WTC11 (cell line): Measurements from ENCODE around the gene KCTD4. TPM values are rescaled to one million over a fixed set of nuclear protein-coding genes. Genes with fewer than 3 reads are reported as not detected.

ENCODE experiments used
- ATAC-seq: fragments of 200-7000 bp; cut with Tn5 transposase; 2 replicates; pipeline ENCODE4 v1.10.0; 2021; ENCODE audit warnings: mild to moderate bottlenecking, moderate library complexity
- CTCF ChIA-PET: fragments of 300-600 bp; sonication (Branson Sonifier 250); formaldehyde crosslinking; loops from one replicate; lab custom pipeline; 2021; ENCODE audit warnings: antibody characterized with exemption; lab: Charles Lee
- POLR2A ChIA-PET: fragments of 350-600 bp; sonication (Branson Sonifier 250); formaldehyde crosslinking; loops from one replicate; lab custom pipeline; 2021; ENCODE audit warnings: antibody characterized with exemption; lab: Charles Lee
- DNase-seq: peaks from one replicate; pipeline ENCODE4 v3.0.0; 2021; ENCODE audit warnings: low spot score
- H3K27ac Mint-ChIP-seq: 2 replicates; pipeline ENCODE4 v1.8.0; 2021; ENCODE audit warnings: mixed read lengths
- H3K27me3 Mint-ChIP-seq: 2 replicates; pipeline ENCODE4 v1.8.0; 2021; ENCODE audit warnings: low read depth, mild to moderate bottlenecking, moderate library complexity, mixed read lengths
- H3K36me3 Mint-ChIP-seq: 2 replicates; pipeline ENCODE4 v1.8.0; 2021; ENCODE audit warnings: mixed read lengths
- H3K4me1 Mint-ChIP-seq: 2 replicates; pipeline ENCODE4 v1.8.0; 2022; ENCODE audit warnings: mixed read lengths
- H3K4me3 Mint-ChIP-seq: 2 replicates; pipeline ENCODE4 v1.8.0; 2021; ENCODE audit warnings: mild to moderate bottlenecking, moderate library complexity, mixed read lengths
- H3K9me3 Mint-ChIP-seq: 2 replicates; pipeline ENCODE4 v1.8.0; 2021; ENCODE audit warnings: mixed read lengths
- CREB1 ChIP-seq: sonication (generic); formaldehyde crosslinking; IDR thresholded peaks from 2 replicates; pipeline ENCODE4 v1.8.0; 2023; ENCODE audit warnings: mild to moderate bottlenecking, missing genetic modification reagents
- HMGA2 ChIP-seq: fragments of 250-450 bp; sonication (Bioruptor Pico); IDR thresholded peaks from 2 replicates; pipeline ENCODE4 v1.4.0; 2021; ENCODE audit warnings: mild to moderate bottlenecking, moderate library complexity
- JAZF1 ChIP-seq: fragments of 250-450 bp; sonication (Bioruptor Pico); IDR thresholded peaks from 2 replicates; pipeline ENCODE4 v1.9.0; 2021; ENCODE audit warnings: moderate library complexity, mild to moderate bottlenecking, inconsistent platforms
- MXD4 ChIP-seq: fragments of 250-450 bp; sonication (Bioruptor Pico); IDR thresholded peaks from 2 replicates; pipeline ENCODE4 v1.8.0; 2021; ENCODE audit warnings: mild to moderate bottlenecking, moderate library complexity, borderline replicate concordance
- MYBL2 ChIP-seq: sonication (generic); formaldehyde crosslinking; IDR thresholded peaks from 2 replicates; pipeline ENCODE4 v1.8.1; 2023; ENCODE audit warnings: mild to moderate bottlenecking, moderate library complexity, missing genetic modification reagents
- NR3C1 ChIP-seq: sonication (generic); formaldehyde crosslinking; conservative IDR thresholded peaks from 2 replicates; pipeline ENCODE4 v1.8.1; 2023; ENCODE audit warnings: low read depth, mild to moderate bottlenecking, missing genetic modification reagents
- SMAD3 ChIP-seq: sonication (generic); formaldehyde crosslinking; IDR thresholded peaks from 2 replicates; pipeline ENCODE4 v1.8.0; 2022; ENCODE audit warnings: missing genetic modification reagents, mild to moderate bottlenecking, borderline replicate concordance
- SP1 ChIP-seq: sonication (generic); formaldehyde crosslinking; conservative IDR thresholded peaks from 2 replicates; pipeline ENCODE4 v1.8.1; 2022; ENCODE audit warnings: missing genetic modification reagents
- TCF7 ChIP-seq: sonication (generic); formaldehyde crosslinking; IDR thresholded peaks from 2 replicates; pipeline ENCODE4 v1.8.0; 2022; ENCODE audit warnings: mild to moderate bottlenecking, low read depth, missing genetic modification reagents, moderate library complexity
- TP53 ChIP-seq: sonication (generic); formaldehyde crosslinking; IDR thresholded peaks from 2 replicates; pipeline ENCODE4 v1.8.1; 2023; ENCODE audit warnings: mild to moderate bottlenecking, missing genetic modification reagents
- ZNF263 ChIP-seq: sonication (generic); formaldehyde crosslinking; IDR thresholded peaks from 2 replicates; pipeline ENCODE4 v1.8.1; 2022; ENCODE audit warnings: low read depth, mild to moderate bottlenecking, moderate library complexity, missing genetic modification reagents
- ZNF423 ChIP-seq: fragments of 250-450 bp; sonication (Bioruptor Pico); IDR thresholded peaks from 2 replicates; pipeline ENCODE4 v2.1.2; 2022; ENCODE audit warnings: mild to moderate bottlenecking, moderate library complexity
- total RNA-seq: library from RNA; stranded (reverse); gene quantifications from 3 replicates; pipeline ENCODE4 v1.2.3, GENCODE V29; 2021
- TF ChIP-seq, protein P1 (sequence below): sonication (generic); formaldehyde crosslinking; conservative IDR thresholded peaks from 2 replicates; pipeline ENCODE4 v1.8.1; 2023; ENCODE audit warnings: mild to moderate bottlenecking, low read depth, missing genetic modification reagents, moderate library complexity
- TF ChIP-seq, protein P2 (sequence below): sonication (generic); formaldehyde crosslinking; IDR thresholded peaks from 2 replicates; pipeline ENCODE4 v1.8.1; 2023; ENCODE audit warnings: mild to moderate bottlenecking, missing genetic modification reagents, moderate library complexity
- TF ChIP-seq, protein P3 (sequence below): sonication (generic); formaldehyde crosslinking; IDR thresholded peaks from 2 replicates; pipeline ENCODE4 v1.8.0; 2023; ENCODE audit warnings: missing genetic modification reagents
- TF ChIP-seq, protein P4 (sequence below): sonication (generic); formaldehyde crosslinking; IDR thresholded peaks from 2 replicates; pipeline ENCODE4 v1.8.1; 2022; ENCODE audit warnings: missing genetic modification reagents, borderline replicate concordance
- TF ChIP-seq, protein P5 (sequence below): fragments of 250-450 bp; sonication (Bioruptor Pico); IDR thresholded peaks from 2 replicates; pipeline ENCODE4 v1.8.0; 2021; ENCODE audit warnings: mild to moderate bottlenecking
- TF ChIP-seq, protein P6 (sequence below): sonication (generic); formaldehyde crosslinking; IDR thresholded peaks from 2 replicates; pipeline ENCODE4 v1.8.0; 2022; ENCODE audit warnings: mild to moderate bottlenecking, missing genetic modification reagents
- TF ChIP-seq, protein P7 (sequence below): sonication (generic); formaldehyde crosslinking; IDR thresholded peaks from 2 replicates; pipeline ENCODE4 v1.8.0; 2022; ENCODE audit warnings: mild to moderate bottlenecking, missing genetic modification reagents
- TF ChIP-seq, protein P8 (sequence below): fragments of 250-450 bp; sonication (Bioruptor Pico); IDR thresholded peaks from 2 replicates; pipeline ENCODE4 v1.9.0; 2021; ENCODE audit warnings: mild to moderate bottlenecking, borderline replicate concordance
- TF ChIP-seq, protein P9 (sequence below): sonication (generic); formaldehyde crosslinking; IDR thresholded peaks from 2 replicates; pipeline ENCODE4 v1.8.0; 2023; ENCODE audit warnings: mild to moderate bottlenecking, missing genetic modification reagents

The KCTD4 gene
- total RNA-seq, 1 experiment from 2014 or later, result not detected

DNA sequence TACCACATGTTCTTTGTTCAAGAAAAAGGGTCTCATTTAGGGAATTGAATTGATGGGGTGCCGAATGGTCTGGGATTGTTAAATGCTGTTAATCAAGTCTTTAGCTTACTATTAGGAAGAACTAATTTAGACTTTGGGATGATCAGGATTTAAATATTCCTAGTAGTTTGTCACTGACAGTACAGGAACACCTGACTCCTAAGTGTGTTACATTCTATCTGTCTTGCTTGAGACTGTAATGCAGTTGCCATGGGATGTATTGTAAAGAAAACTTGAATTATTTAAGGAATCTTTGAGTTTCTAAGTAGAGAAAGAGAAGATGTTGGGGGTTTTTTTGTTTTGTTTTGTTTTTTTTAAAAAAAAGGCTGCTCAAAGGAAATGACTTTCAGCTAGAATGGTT is 17.8 kb upstream of the KCTD4 start (continued):
- TF ChIP-seq HMGA2 (CRISPR knock-in tag) (no peak), JAZF1 (CRISPR knock-in tag) (no peak), CREB1 (no peak), MYBL2 (CRISPR knock-in tag) (no peak)
- TF ChIP-seq, protein P1, sequence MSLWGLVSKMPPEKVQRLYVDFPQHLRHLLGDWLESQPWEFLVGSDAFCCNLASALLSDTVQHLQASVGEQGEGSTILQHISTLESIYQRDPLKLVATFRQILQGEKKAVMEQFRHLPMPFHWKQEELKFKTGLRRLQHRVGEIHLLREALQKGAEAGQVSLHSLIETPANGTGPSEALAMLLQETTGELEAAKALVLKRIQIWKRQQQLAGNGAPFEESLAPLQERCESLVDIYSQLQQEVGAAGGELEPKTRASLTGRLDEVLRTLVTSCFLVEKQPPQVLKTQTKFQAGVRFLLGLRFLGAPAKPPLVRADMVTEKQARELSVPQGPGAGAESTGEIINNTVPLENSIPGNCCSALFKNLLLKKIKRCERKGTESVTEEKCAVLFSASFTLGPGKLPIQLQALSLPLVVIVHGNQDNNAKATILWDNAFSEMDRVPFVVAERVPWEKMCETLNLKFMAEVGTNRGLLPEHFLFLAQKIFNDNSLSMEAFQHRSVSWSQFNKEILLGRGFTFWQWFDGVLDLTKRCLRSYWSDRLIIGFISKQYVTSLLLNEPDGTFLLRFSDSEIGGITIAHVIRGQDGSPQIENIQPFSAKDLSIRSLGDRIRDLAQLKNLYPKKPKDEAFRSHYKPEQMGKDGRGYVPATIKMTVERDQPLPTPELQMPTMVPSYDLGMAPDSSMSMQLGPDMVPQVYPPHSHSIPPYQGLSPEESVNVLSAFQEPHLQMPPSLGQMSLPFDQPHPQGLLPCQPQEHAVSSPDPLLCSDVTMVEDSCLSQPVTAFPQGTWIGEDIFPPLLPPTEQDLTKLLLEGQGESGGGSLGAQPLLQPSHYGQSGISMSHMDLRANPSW, result no peak
- TF ChIP-seq, protein P2, sequence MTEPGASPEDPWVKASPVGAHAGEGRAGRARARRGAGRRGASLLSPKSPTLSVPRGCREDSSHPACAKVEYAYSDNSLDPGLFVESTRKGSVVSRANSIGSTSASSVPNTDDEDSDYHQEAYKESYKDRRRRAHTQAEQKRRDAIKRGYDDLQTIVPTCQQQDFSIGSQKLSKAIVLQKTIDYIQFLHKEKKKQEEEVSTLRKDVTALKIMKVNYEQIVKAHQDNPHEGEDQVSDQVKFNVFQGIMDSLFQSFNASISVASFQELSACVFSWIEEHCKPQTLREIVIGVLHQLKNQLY (CRISPR knock-in tag), result no peak

DNA sequence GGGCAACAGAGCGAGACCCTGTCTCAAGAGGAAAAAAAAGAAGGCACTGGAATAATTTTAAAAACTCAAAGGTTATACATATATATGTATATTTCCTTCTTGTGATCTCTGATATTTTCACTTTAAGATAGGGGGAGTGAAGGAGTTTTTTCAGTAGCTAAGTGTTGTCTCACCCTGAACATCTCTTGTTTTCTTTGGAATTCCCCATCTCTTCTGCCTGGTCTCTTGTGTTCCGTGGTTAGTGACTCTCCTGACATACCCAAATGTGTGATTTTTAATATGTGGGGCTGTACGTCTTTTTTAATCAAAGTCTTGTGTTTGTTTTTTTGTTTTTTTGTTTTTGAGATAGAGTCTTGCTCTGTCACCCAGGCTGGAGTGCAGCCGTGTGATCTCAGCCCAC is 15.3 kb upstream of the KCTD4 start:
- no peak overlapping the region for H3K4me3 Mint-ChIP-seq
- H3K9me3 Mint-ChIP-seq, result no peaks in the 10 kb centered on the region

More for the DNA sequence above, 15.3 kb upstream of the KCTD4 start:
- H3K27me3 Mint-ChIP-seq, result no peaks in the 10 kb centered on the region
- ChIA-PET POLR2A (interaction anchor here (0.5 kb wide), 1 partner anchor 111 kb away, joined by 5 read pairs; no protein-coding TSS in a partner anchor), CTCF (interaction anchor here (0.7 kb wide), 1 partner anchor 474 kb away, joined by 3 read pairs; no protein-coding TSS in a partner anchor)
- H3K27ac Mint-ChIP-seq, result no peak overlapping the region
- no peak for DNase-seq
- peaks cover 26% of the 10 kb centered on the region for H3K4me1 Mint-ChIP-seq
- no peaks in the 10 kb centered on the region for H3K36me3 Mint-ChIP-seq
- TF ChIP-seq ZNF263 (CRISPR knock-in tag) (no peak), MXD4 (CRISPR knock-in tag) (no peak), ZNF423 (CRISPR knock-in tag) (no peak), SMAD3 (CRISPR knock-in tag) (no peak), TP53 (CRISPR knock-in tag) (no peak), SP1 (CRISPR knock-in tag) (no peak), NR3C1 (CRISPR knock-in tag) (no peak), TCF7 (CRISPR knock-in tag) (no peak)
- TF ChIP-seq, protein P3, sequence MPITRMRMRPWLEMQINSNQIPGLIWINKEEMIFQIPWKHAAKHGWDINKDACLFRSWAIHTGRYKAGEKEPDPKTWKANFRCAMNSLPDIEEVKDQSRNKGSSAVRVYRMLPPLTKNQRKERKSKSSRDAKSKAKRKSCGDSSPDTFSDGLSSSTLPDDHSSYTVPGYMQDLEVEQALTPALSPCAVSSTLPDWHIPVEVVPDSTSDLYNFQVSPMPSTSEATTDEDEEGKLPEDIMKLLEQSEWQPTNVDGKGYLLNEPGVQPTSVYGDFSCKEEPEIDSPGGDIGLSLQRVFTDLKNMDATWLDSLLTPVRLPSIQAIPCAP (CRISPR knock-in tag), result no peak
- TF ChIP-seq, protein P4, sequence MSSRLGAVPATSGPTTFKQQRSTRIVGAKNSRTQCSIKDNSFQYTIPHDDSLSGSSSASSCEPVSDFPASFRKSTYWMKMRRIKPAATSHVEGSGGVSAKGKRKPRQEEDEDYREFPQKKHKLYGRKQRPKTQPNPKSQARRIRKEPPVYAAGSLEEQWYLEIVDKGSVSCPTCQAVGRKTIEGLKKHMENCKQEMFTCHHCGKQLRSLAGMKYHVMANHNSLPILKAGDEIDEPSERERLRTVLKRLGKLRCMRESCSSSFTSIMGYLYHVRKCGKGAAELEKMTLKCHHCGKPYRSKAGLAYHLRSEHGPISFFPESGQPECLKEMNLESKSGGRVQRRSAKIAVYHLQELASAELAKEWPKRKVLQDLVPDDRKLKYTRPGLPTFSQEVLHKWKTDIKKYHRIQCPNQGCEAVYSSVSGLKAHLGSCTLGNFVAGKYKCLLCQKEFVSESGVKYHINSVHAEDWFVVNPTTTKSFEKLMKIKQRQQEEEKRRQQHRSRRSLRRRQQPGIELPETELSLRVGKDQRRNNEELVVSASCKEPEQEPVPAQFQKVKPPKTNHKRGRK (CRISPR knock-in tag), result no peak
- TF ChIP-seq, protein P5, sequence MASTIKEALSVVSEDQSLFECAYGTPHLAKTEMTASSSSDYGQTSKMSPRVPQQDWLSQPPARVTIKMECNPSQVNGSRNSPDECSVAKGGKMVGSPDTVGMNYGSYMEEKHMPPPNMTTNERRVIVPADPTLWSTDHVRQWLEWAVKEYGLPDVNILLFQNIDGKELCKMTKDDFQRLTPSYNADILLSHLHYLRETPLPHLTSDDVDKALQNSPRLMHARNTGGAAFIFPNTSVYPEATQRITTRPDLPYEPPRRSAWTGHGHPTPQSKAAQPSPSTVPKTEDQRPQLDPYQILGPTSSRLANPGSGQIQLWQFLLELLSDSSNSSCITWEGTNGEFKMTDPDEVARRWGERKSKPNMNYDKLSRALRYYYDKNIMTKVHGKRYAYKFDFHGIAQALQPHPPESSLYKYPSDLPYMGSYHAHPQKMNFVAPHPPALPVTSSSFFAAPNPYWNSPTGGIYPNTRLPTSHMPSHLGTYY, result no peak
- TF ChIP-seq, protein P6, sequence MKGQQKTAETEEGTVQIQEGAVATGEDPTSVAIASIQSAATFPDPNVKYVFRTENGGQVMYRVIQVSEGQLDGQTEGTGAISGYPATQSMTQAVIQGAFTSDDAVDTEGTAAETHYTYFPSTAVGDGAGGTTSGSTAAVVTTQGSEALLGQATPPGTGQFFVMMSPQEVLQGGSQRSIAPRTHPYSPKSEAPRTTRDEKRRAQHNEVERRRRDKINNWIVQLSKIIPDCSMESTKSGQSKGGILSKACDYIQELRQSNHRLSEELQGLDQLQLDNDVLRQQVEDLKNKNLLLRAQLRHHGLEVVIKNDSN, result no peak
- TF ChIP-seq, protein P7, sequence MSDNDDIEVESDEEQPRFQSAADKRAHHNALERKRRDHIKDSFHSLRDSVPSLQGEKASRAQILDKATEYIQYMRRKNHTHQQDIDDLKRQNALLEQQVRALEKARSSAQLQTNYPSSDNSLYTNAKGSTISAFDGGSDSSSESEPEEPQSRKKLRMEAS (CRISPR knock-in tag), result no peak
- TF ChIP-seq, protein P8, sequence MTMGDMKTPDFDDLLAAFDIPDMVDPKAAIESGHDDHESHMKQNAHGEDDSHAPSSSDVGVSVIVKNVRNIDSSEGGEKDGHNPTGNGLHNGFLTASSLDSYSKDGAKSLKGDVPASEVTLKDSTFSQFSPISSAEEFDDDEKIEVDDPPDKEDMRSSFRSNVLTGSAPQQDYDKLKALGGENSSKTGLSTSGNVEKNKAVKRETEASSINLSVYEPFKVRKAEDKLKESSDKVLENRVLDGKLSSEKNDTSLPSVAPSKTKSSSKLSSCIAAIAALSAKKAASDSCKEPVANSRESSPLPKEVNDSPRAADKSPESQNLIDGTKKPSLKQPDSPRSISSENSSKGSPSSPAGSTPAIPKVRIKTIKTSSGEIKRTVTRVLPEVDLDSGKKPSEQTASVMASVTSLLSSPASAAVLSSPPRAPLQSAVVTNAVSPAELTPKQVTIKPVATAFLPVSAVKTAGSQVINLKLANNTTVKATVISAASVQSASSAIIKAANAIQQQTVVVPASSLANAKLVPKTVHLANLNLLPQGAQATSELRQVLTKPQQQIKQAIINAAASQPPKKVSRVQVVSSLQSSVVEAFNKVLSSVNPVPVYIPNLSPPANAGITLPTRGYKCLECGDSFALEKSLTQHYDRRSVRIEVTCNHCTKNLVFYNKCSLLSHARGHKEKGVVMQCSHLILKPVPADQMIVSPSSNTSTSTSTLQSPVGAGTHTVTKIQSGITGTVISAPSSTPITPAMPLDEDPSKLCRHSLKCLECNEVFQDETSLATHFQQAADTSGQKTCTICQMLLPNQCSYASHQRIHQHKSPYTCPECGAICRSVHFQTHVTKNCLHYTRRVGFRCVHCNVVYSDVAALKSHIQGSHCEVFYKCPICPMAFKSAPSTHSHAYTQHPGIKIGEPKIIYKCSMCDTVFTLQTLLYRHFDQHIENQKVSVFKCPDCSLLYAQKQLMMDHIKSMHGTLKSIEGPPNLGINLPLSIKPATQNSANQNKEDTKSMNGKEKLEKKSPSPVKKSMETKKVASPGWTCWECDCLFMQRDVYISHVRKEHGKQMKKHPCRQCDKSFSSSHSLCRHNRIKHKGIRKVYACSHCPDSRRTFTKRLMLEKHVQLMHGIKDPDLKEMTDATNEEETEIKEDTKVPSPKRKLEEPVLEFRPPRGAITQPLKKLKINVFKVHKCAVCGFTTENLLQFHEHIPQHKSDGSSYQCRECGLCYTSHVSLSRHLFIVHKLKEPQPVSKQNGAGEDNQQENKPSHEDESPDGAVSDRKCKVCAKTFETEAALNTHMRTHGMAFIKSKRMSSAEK, result no peak
- TF ChIP-seq, protein P9, sequence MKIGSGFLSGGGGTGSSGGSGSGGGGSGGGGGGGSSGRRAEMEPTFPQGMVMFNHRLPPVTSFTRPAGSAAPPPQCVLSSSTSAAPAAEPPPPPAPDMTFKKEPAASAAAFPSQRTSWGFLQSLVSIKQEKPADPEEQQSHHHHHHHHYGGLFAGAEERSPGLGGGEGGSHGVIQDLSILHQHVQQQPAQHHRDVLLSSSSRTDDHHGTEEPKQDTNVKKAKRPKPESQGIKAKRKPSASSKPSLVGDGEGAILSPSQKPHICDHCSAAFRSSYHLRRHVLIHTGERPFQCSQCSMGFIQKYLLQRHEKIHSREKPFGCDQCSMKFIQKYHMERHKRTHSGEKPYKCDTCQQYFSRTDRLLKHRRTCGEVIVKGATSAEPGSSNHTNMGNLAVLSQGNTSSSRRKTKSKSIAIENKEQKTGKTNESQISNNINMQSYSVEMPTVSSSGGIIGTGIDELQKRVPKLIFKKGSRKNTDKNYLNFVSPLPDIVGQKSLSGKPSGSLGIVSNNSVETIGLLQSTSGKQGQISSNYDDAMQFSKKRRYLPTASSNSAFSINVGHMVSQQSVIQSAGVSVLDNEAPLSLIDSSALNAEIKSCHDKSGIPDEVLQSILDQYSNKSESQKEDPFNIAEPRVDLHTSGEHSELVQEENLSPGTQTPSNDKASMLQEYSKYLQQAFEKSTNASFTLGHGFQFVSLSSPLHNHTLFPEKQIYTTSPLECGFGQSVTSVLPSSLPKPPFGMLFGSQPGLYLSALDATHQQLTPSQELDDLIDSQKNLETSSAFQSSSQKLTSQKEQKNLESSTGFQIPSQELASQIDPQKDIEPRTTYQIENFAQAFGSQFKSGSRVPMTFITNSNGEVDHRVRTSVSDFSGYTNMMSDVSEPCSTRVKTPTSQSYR (CRISPR knock-in tag), result no peak
- ATAC-seq, result no peak
